PC-3 (cell line): ENCODE measurements around the gene NES. TPM values are rescaled to one million over a fixed set of nuclear protein-coding genes. Genes with fewer than 3 reads are reported as not detected.
A peak's percentile ranks its signal among the peaks of the same experiment; 100 is the strongest.

Experiments
- ATAC-seq: fragments of 200-7000 bp; cut with Tn5 transposase; 2 replicates; pipeline ENCODE4 v1.9.1; 2020; ENCODE audit warnings: mild to moderate bottlenecking, moderate library complexity
- BruUV-seq: library from RNA; stranded (reverse); fragments of 400-500 nt; replicated peaks from 2 replicates; lab custom pipeline; 2021; lab: Mats Ljungman, UMichigan
- CTCF ChIA-PET: fragments of 300-600 bp; sonication (Branson Sonifier 250); formaldehyde crosslinking; loops from one replicate; lab custom pipeline; 2022; ENCODE audit warnings: antibody characterized with exemption; lab: Charles Lee
- POLR2A ChIA-PET: fragments of 300-600 bp; sonication (Branson Sonifier 250); formaldehyde crosslinking; loops from one replicate; lab custom pipeline; 2022; ENCODE audit warnings: antibody characterized with exemption; ENCODE audit not compliant: unreplicated experiment; lab: Charles Lee
- DNase-seq: peaks from one replicate; pipeline ENCODE4 v3.0.0-alpha.2; 2015
- H2AFZ ChIP-seq: fragments of 300-600 bp; sonication (generic); 2 replicates; pipeline ENCODE4 v1.6.0; 2016; ENCODE audit warnings: antibody characterized with exemption, low read length
- H3F3A ChIP-seq: fragments of 300-600 bp; sonication (generic); one replicate; pipeline ENCODE4 v1.6.0; 2017; ENCODE audit warnings: antibody characterized with exemption, low read length, control low read depth, mild to moderate bottlenecking; ENCODE audit not compliant: unreplicated experiment
- H3K27ac ChIP-seq: fragments of 300-600 bp; sonication (generic); 2 replicates; pipeline ENCODE4 v1.5.1; 2016; ENCODE audit warnings: mild to moderate bottlenecking, low read length
- H3K27me3 ChIP-seq: fragments of 300-600 bp; sonication (generic); 2 replicates; pipeline ENCODE4 v1.6.1; 2016; ENCODE audit warnings: low read length, mixed read lengths
- H3K36me3 ChIP-seq: fragments of 300-600 bp; sonication (generic); 2 replicates; pipeline ENCODE4 v1.6.1; 2016; ENCODE audit warnings: low read depth, mixed run types, low read length, mixed read lengths
- H3K4me1 ChIP-seq: fragments of 300-600 bp; sonication (generic); 2 replicates; pipeline ENCODE4 v1.5.1; 2016; ENCODE audit warnings: low read length; ENCODE audit not compliant: insufficient read depth
- H3K4me2 ChIP-seq: fragments of 300-600 bp; sonication (generic); 2 replicates; pipeline ENCODE4 v1.6.0; 2016; ENCODE audit warnings: low read length
- H3K4me3 ChIP-seq: fragments of 300-600 bp; sonication (generic); 2 replicates; pipeline ENCODE4 v1.5.1; 2016; ENCODE audit warnings: mild to moderate bottlenecking, low read length, mixed read lengths
- H3K79me2 ChIP-seq: fragments of 300-600 bp; sonication (generic); 2 replicates; pipeline ENCODE4 v1.6.1; 2017; ENCODE audit warnings: low read length, mixed read lengths
- H3K9ac ChIP-seq: fragments of 300-600 bp; sonication (generic); 2 replicates; pipeline ENCODE4 v1.6.0; 2016; ENCODE audit warnings: mild to moderate bottlenecking, low read length
- H3K9me2 ChIP-seq: fragments of 300-600 bp; sonication (generic); replicated peaks from 2 replicates; pipeline ENCODE4 v1.6.1; 2016; ENCODE audit warnings: mixed run types, low read length, mixed read lengths
- H3K9me3 ChIP-seq: fragments of 300-600 bp; sonication (generic); 2 replicates; pipeline ENCODE4 v1.6.1; 2016; ENCODE audit warnings: low read length, mixed read lengths
- H4K20me1 ChIP-seq: fragments of 300-600 bp; sonication (generic); 2 replicates; pipeline ENCODE4 v1.6.1; 2016; ENCODE audit warnings: low read length, mixed read lengths
- CTCF ChIP-seq: fragments of 300-600 bp; sonication (generic); conservative IDR thresholded peaks from 2 replicates; pipeline ENCODE4 v1.5.1; 2017; ENCODE audit warnings: antibody characterized with exemption, low read depth, mild to moderate bottlenecking, low read length
- EZH2 ChIP-seq: fragments of 300-600 bp; sonication (generic); IDR thresholded peaks from one replicate; pipeline ENCODE4 v1.6.1; 2017; ENCODE audit warnings: antibody characterized with exemption, mild to moderate bottlenecking, low read length; ENCODE audit not compliant: unreplicated experiment
- EZH2phosphoT487 ChIP-seq: fragments of 300-600 bp; sonication (generic); IDR thresholded peaks from 2 replicates; pipeline ENCODE4 v1.6.1; 2018; ENCODE audit warnings: mild to moderate bottlenecking, antibody characterized with exemption, low read length, borderline replicate concordance
- intact Hi-C: fragments of 100-400 bp; cut with micrococcal nuclease; formaldehyde crosslinking; loops from 2 replicates; pipeline ENCODE4 v1.9.0; 2023
- total RNA-seq: library from RNA; depleted of rRNA; stranded (reverse); fragments of >200 nt; gene quantifications from 2 replicates; pipeline ENCODE4 v1.2.3, GENCODE V29; 2014

Gene NES
- total RNA-seq, 1 experiment from 2014 or later: 58.2 TPM

- peak; percentile 53 for ATAC-seq
- Histone ChIP-seq H3K9me2 (no peaks in the 10 kb centered on the region), H3K4me3 (peak overlapping the region; percentile 64), H2AFZ (peak overlapping the region; percentile 84), H3K27ac (no peak overlapping the region), H3K79me2 (peaks cover 20% of the 10 kb centered on the region), H3K9ac (peak overlapping the region; percentile 7; the same call in 1 of the 2 replicates), H4K20me1 (no peaks in the 10 kb centered on the region), H3K9me3 (no peaks in the 10 kb centered on the region), H3K36me3 (0 out of 2 replicates have a peak, but pooled peaks cover 3% of the 10 kb centered on the region), H3F3A (no peaks in the 10 kb centered on the region), H3K4me1 (peaks cover 28% of the 10 kb centered on the region), H3K4me2 (peak overlapping the region; percentile 93), H3K27me3 (no peaks in the 10 kb centered on the region)
- ChIA-PET POLR2A (interaction anchor here (1.1 kb wide), 1 partner anchor 16 kb away, joined by 8 read pairs; no protein-coding TSS in a partner anchor), CTCF (interaction anchor here (0.6 to 3.4 kb wide), 7 partner anchors 11 to 51 kb away, joined by 3 to 37 read pairs (median 6); partner anchors contain the start of genes ISG20L2 and METTL25B)
- peak; percentile 99 for TF ChIP-seq CTCF
- TF ChIP-seq EZH2: no peak
- no TSS peak for BruUV-seq
- DNase-seq: peak; percentile 75
- intact Hi-C loops: loop anchor here (1.0 kb wide), 2 partner anchors 18 to 51 kb away; no protein-coding TSS in a partner anchor
Measured at GRCh38 chr1:156677616-156678596, 699 bp upstream of the NES start.

- 0 out of 2 replicates have a peak, but pooled peaks cover 3% of the 10 kb centered on the region for H3K36me3 ChIP-seq
- no TSS peak for BruUV-seq
- H3K27ac ChIP-seq: no peak overlapping the region
- ChIA-PET POLR2A (interaction anchor here (0.5 to 1.1 kb wide), 6 partner anchors 14 to 53 kb away, joined by 3 to 18 read pairs (median 6); partner anchors contain the start of gene ISG20L2), CTCF (interaction anchor here (0.6 to 3.4 kb wide), 7 partner anchors 13 to 258 kb away, joined by 3 to 37 read pairs (median 7); partner anchors contain the start of gene MRPL24)
- H2AFZ ChIP-seq: peak overlapping the region; percentile 84
- no peak for TF ChIP-seq EZH2phosphoT487
- H4K20me1 ChIP-seq: no peaks in the 10 kb centered on the region
- no peaks in the 10 kb centered on the region for H3F3A ChIP-seq
- ATAC-seq (peak; percentile 43), DNase-seq (no peak)
- peak overlapping the region; percentile 64 for H3K4me3 ChIP-seq
- H3K4me1 ChIP-seq: peaks cover 28% of the 10 kb centered on the region
- H3K9me2 ChIP-seq: no peaks in the 10 kb centered on the region
- intact Hi-C loops: no loop called here
- peak overlapping the region; percentile 93 for H3K4me2 ChIP-seq
- H3K9me3 ChIP-seq: no peaks in the 10 kb centered on the region
- H3K27me3 ChIP-seq: no peaks in the 10 kb centered on the region
- H3K79me2 ChIP-seq: peaks cover 20% of the 10 kb centered on the region
- peak overlapping the region; percentile 67 for H3K9ac ChIP-seq
Measured at GRCh38 chr1:156676114-156676819, 940 bp downstream of the NES start.
